HCT116 (cell line): ENCODE data around the gene SRR. TPM values are rescaled to one million over a fixed set of nuclear protein-coding genes. Genes with fewer than 3 reads are reported as not detected.

ENCODE experiments used
- ATAC-seq: fragments of 200-7000 bp; cut with Tn5 transposase; 2 replicates; pipeline ENCODE4 v1.9.1; 2020; ENCODE audit warnings: mild to moderate bottlenecking, moderate library complexity
- BruUV-seq: library from RNA; stranded (reverse); fragments of 400-500 nt; replicated peaks from 2 replicates; lab custom pipeline; 2021; lab: Mats Ljungman, UMichigan
- CTCF ChIA-PET: fragments of 300-600 bp; sonication (Branson Sonifier 250); formaldehyde crosslinking; loops from one replicate; lab custom pipeline; 2021; ENCODE audit warnings: antibody characterized with exemption; lab: Charles Lee
- POLR2A ChIA-PET: fragments of 300-600, 350-600 bp; sonication (Branson Sonifier 250); formaldehyde crosslinking; loops from one replicate; lab custom pipeline; 2021; ENCODE audit warnings: antibody characterized with exemption; lab: Charles Lee
- RAD21 ChIA-PET, 2 experiments: fragments of 300-600 bp; sonication (Branson Sonifier 250); formaldehyde crosslinking; loops; one replicate each; lab custom pipeline; 2023; ENCODE audit warnings: low total read pairs in 2 of 2; ENCODE audit not compliant: uncharacterized antibody in 2 of 2, unreplicated experiment in 2 of 2, low non-redundant PET in 1 of 2; lab: Charles Lee
- DNase-seq: peaks from one replicate; pipeline ENCODE4 v3.0.0-alpha.2; 2010; ENCODE audit warnings: low read depth, low spot score
- H2AFZ ChIP-seq: fragments of 200-600 bp; shearing (Covaris generic), sonication (generic); 2 replicates; pipeline ENCODE4 v1.6.1; 2017; ENCODE audit warnings: low read depth, mixed run types, mixed read lengths, antibody characterized with exemption, low read length; ENCODE audit not compliant: poor library complexity, severe bottlenecking
- H3K27ac ChIP-seq: 2 replicates; pipeline ENCODE4 v1.5.1; 2012; ENCODE audit warnings: low read depth, low read length
- H3K27me3 ChIP-seq: fragments of 200-600 bp; sonication (generic); 2 replicates; pipeline ENCODE4 v1.6.1; 2016; ENCODE audit warnings: mixed run types, low read length, mixed read lengths; ENCODE audit not compliant: insufficient read depth
- H3K36me3 ChIP-seq, 2 experiments: fragments of 200-500 bp in 1 of 2; fragments of 200-600 bp in 1 of 2; sonication (Bioruptor generic) in 1 of 2; sonication (generic) in 1 of 2; 2 replicates each; pipeline versions ENCODE4 v1.5.1 to v1.6.1; 2014 to 2016; ENCODE audit warnings: low read length in 2 of 2, inconsistent platforms in 1 of 2, mixed read lengths in 1 of 2, mixed run types in 1 of 2; ENCODE audit not compliant: insufficient read depth in 2 of 2, control insufficient read depth in 1 of 2
- H3K4me1 ChIP-seq, 2 experiments: fragments of 200-600 bp in 1 of 2; sonication (generic) in 1 of 2; 2 replicates each; pipeline versions ENCODE4 v1.5.1 to v1.6.1; 2012 to 2017; ENCODE audit warnings: low read length in 2 of 2, inconsistent platforms in 1 of 2, mild to moderate bottlenecking in 1 of 2, mixed read lengths in 1 of 2, mixed run types in 1 of 2, moderate library complexity in 1 of 2; ENCODE audit not compliant: insufficient read depth in 2 of 2, control insufficient read depth in 1 of 2
- H3K4me2 ChIP-seq: fragments of 200-600 bp; sonication (generic); 2 replicates; pipeline ENCODE4 v1.6.1; 2017; ENCODE audit warnings: mixed run types, low read length, mixed read lengths
- H3K4me3 ChIP-seq, 2 experiments: fragments of 200-600 bp in 1 of 2; sonication (generic) in 1 of 2; replicated peaks in 1 of 2; 2 replicates each; pipeline ENCODE4 v1.5.1; 2011 to 2016; ENCODE audit warnings: low read length in 2 of 2, control low read depth in 1 of 2, low read depth in 1 of 2, mild to moderate bottlenecking in 1 of 2, mixed read lengths in 1 of 2, mixed run types in 1 of 2
- H3K79me2 ChIP-seq: fragments of 200-600 bp; sonication (generic); 2 replicates; pipeline ENCODE4 v1.6.1; 2017; ENCODE audit warnings: mild to moderate bottlenecking, mixed run types, low read length, moderate library complexity, mixed read lengths; ENCODE audit not compliant: insufficient read depth
- H3K9ac ChIP-seq: fragments of 200-600 bp; sonication (generic); 2 replicates; pipeline ENCODE4 v1.6.1; 2016; ENCODE audit warnings: low read length, mixed read lengths
- H3K9me2 ChIP-seq: fragments of 200-600 bp; sonication (generic), shearing (Covaris generic); 2 replicates; pipeline ENCODE4 v1.6.1; 2017; ENCODE audit warnings: mixed run types, mild to moderate bottlenecking, moderate library complexity; ENCODE audit not compliant: insufficient read depth
- H3K9me3 ChIP-seq, 2 experiments: fragments of 200-500 bp in 1 of 2; fragments of 200-600 bp in 1 of 2; sonication (Bioruptor generic) in 1 of 2; sonication (generic) in 1 of 2; 2 replicates each; pipeline ENCODE4 v1.6.1; 2014 to 2017; ENCODE audit warnings: low read length in 2 of 2, mixed read lengths in 2 of 2, inconsistent platforms in 1 of 2, low read depth in 1 of 2, mild to moderate bottlenecking in 1 of 2, mixed run types in 1 of 2, moderate library complexity in 1 of 2; ENCODE audit not compliant: control insufficient read depth in 1 of 2, insufficient read depth in 1 of 2
- H4K20me1 ChIP-seq: fragments of 200-600 bp; sonication (generic), shearing (Covaris generic); 2 replicates; pipeline ENCODE4 v1.6.1; 2017; ENCODE audit warnings: mixed run types, mild to moderate bottlenecking, moderate library complexity; ENCODE audit not compliant: insufficient read depth
- CBX3 ChIP-seq: IDR thresholded peaks from 2 replicates; pipeline ENCODE4 v1.6.1; 2012; ENCODE audit warnings: low read depth
- EGR1 ChIP-seq: IDR thresholded peaks from 2 replicates; pipeline ENCODE4 v1.6.1; 2012; ENCODE audit warnings: low read depth
- EZH2phosphoT487 ChIP-seq: fragments of 200-600 bp; IDR thresholded peaks from 2 replicates; pipeline ENCODE4 v1.6.1; 2018; ENCODE audit warnings: antibody characterized with exemption, borderline replicate concordance
- FOSL1 ChIP-seq: IDR thresholded peaks from 2 replicates; pipeline ENCODE4 v1.6.1; 2012; ENCODE audit warnings: low read depth
- MAX ChIP-seq: IDR thresholded peaks from 2 replicates; pipeline ENCODE4 v1.6.1; 2012
- POLR2A ChIP-seq: IDR thresholded peaks from 2 replicates; pipeline ENCODE4 v1.7.0; 2011; ENCODE audit warnings: borderline replicate concordance; ENCODE audit not compliant: insufficient read depth, insufficient read length; ENCODE audit errors: extremely low read depth
- POLR2AphosphoS5 ChIP-seq: IDR thresholded peaks from 2 replicates; pipeline ENCODE4 v1.6.1; 2011; ENCODE audit warnings: mild to moderate bottlenecking, low read depth, low read length, moderate library complexity
- RAD21 ChIP-seq: IDR thresholded peaks from 2 replicates; pipeline ENCODE4 v1.6.1; 2012; ENCODE audit warnings: low read depth, mild to moderate bottlenecking
- REST ChIP-seq: IDR thresholded peaks from 2 replicates; pipeline ENCODE4 v1.6.1; 2012; ENCODE audit warnings: low read depth
- SIN3A ChIP-seq: IDR thresholded peaks from 2 replicates; pipeline ENCODE4 v1.6.1; 2012; ENCODE audit warnings: low read depth
- SP1 ChIP-seq: IDR thresholded peaks from 2 replicates; pipeline ENCODE4 v1.6.1; 2012; ENCODE audit warnings: low read depth
- SRF ChIP-seq: IDR thresholded peaks from 2 replicates; pipeline ENCODE4 v1.6.1; 2012; ENCODE audit warnings: low read depth
- TCF7L2 ChIP-seq: IDR thresholded peaks from 2 replicates; pipeline ENCODE4 v1.7.0; 2011; ENCODE audit warnings: borderline replicate concordance, inconsistent platforms; ENCODE audit not compliant: insufficient read depth, insufficient read length; ENCODE audit errors: extremely low read depth
- YY1 ChIP-seq: IDR thresholded peaks from 2 replicates; pipeline ENCODE4 v1.6.1; 2011; ENCODE audit warnings: low read length, low read depth, moderate library complexity, mild to moderate bottlenecking; ENCODE audit not compliant: insufficient replicate concordance; ENCODE audit errors: extremely low read depth
- ZFX ChIP-seq: fragments of 450-650 bp; IDR thresholded peaks from 2 replicates; pipeline ENCODE4 v1.6.1; 2017
- ZNF274 ChIP-seq: fragments of 200-500 bp; sonication (Bioruptor generic); IDR thresholded peaks from 2 replicates; pipeline ENCODE4 v1.6.1; 2014; ENCODE audit warnings: mild to moderate bottlenecking, low read depth, low read length, inconsistent platforms
- intact Hi-C: fragments of 100-400 bp; cut with micrococcal nuclease; formaldehyde crosslinking; loops from 2 replicates; pipeline ENCODE4 v1.10.0; 2022
- total RNA-seq: library from RNA; stranded (reverse); gene quantifications from one replicate; pipeline ENCODE4 v1.2.1, GENCODE V29; 2021; ENCODE audit not compliant: unreplicated experiment
- TF ChIP-seq, protein P1 (sequence below), 3 experiments: fragments of 200-600 bp in 1 of 3; sonication (generic) in 1 of 3; IDR thresholded peaks in 2 of 3; conservative IDR thresholded peaks in 1 of 3; 2 replicates each; pipeline ENCODE4 v1.5.1; 2012 to 2017; ENCODE audit warnings: low read depth in 2 of 3, low read length in 2 of 3, antibody characterized with exemption in 1 of 3, borderline replicate concordance in 1 of 3, control low read depth in 1 of 3, mild to moderate bottlenecking in 1 of 3, mixed read lengths in 1 of 3, mixed run types in 1 of 3, moderate library complexity in 1 of 3; ENCODE audit not compliant: insufficient read depth in 1 of 3
- TF ChIP-seq, protein P2 (sequence below): IDR thresholded peaks from 2 replicates; pipeline ENCODE4 v1.6.1; 2012

Gene SRR
- total RNA-seq, 1 experiment from 2014 or later: 15.1 TPM

GRCh38 chr17:2283302-2283701, 20.4 kb upstream of the SRR start (continued):
- TF ChIP-seq, protein P1, sequence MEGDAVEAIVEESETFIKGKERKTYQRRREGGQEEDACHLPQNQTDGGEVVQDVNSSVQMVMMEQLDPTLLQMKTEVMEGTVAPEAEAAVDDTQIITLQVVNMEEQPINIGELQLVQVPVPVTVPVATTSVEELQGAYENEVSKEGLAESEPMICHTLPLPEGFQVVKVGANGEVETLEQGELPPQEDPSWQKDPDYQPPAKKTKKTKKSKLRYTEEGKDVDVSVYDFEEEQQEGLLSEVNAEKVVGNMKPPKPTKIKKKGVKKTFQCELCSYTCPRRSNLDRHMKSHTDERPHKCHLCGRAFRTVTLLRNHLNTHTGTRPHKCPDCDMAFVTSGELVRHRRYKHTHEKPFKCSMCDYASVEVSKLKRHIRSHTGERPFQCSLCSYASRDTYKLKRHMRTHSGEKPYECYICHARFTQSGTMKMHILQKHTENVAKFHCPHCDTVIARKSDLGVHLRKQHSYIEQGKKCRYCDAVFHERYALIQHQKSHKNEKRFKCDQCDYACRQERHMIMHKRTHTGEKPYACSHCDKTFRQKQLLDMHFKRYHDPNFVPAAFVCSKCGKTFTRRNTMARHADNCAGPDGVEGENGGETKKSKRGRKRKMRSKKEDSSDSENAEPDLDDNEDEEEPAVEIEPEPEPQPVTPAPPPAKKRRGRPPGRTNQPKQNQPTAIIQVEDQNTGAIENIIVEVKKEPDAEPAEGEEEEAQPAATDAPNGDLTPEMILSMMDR (IDR thresholded peaks at IDR 0.05 in 2 of 3, conservative IDR thresholded peaks at IDR 0.05 in 1 of 3; ENCODE audit: borderline replicate concordance in 1 of 3, insufficient read depth in 1 of 3, low read depth in 2 of 3, low read length in 2 of 3): no peak
- TF ChIP-seq EGR1 (no peak), TCF7L2 (no peak), FOSL1 (no peak), SIN3A (no peak)
- TF ChIP-seq, all 23 proteins: peak for 0

GRCh38 chr17:2289878-2290478, 13.8 kb upstream of the SRR start:
- Histone ChIP-seq H3K4me2 (no peak overlapping the region), H3K9ac (no peak overlapping the region), H3K9me3 (no peaks in the 10 kb centered on the region), H3K36me3 (peaks cover 6 to 20% of the 10 kb centered on the region in 2 experiments; a peak in 3 of 4 replicates), H3K27ac (no peak overlapping the region), H3K4me3 (no peak overlapping the region), H3K27me3 (no peaks in the 10 kb centered on the region), H3K79me2 (peaks cover 12% of the 10 kb centered on the region), H3K4me1 (no peaks in the 10 kb centered on the region), H3K9me2 (no peaks in the 10 kb centered on the region), H4K20me1 (peaks cover 2% of the 10 kb centered on the region; the same call in 1 of the 2 replicates), H2AFZ (no peak overlapping the region)
- ChIA-PET POLR2A (no interaction called here), CTCF (no interaction called here), RAD21 (no interaction called here)
- TF ChIP-seq, protein P1 (IDR thresholded peaks at IDR 0.05 in 2 of 3, conservative IDR thresholded peaks at IDR 0.05 in 1 of 3; ENCODE audit: borderline replicate concordance in 1 of 3, insufficient read depth in 1 of 3, low read depth in 2 of 3, low read length in 2 of 3): no peak
- no peak for TF ChIP-seq POLR2AphosphoS5
- TF ChIP-seq CBX3: no peak
- no peak for TF ChIP-seq POLR2A
- no peak for TF ChIP-seq RAD21
- TF ChIP-seq MAX: no peak
- no peak for TF ChIP-seq ZNF274
- no peak for TF ChIP-seq YY1
- no peak for TF ChIP-seq SRF
- TF ChIP-seq SIN3A: no peak
- TF ChIP-seq EZH2phosphoT487: no peak
- no peak for TF ChIP-seq REST
- TF ChIP-seq, protein P2, sequence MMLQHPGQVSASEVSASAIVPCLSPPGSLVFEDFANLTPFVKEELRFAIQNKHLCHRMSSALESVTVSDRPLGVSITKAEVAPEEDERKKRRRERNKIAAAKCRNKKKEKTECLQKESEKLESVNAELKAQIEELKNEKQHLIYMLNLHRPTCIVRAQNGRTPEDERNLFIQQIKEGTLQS: no peak
- TF ChIP-seq SP1: no peak
- no peak for TF ChIP-seq ZFX
- DNase-seq (no peak), ATAC-seq (no peak)
- no TSS peak for BruUV-seq
- intact Hi-C loops: no loop called here
